IMR-90 (cell line): ENCODE measurements around the gene COL19A1.

Experiments
- CEBPB ChIP-seq: IDR thresholded peaks from 2 replicates; pipeline ENCODE4 v1.6.1; 2012; ENCODE audit warnings: low read depth, low read length, improper control_type of control experiment
- CHD1 ChIP-seq: IDR thresholded peaks from 2 replicates; pipeline ENCODE4 v1.6.1; 2012; ENCODE audit warnings: low read depth, low read length, improper control_type of control experiment
- CTCF ChIP-seq: conservative IDR thresholded peaks from 2 replicates; pipeline ENCODE4 v1.5.1; 2012; ENCODE audit warnings: mild to moderate bottlenecking, low read depth, low read length, improper control_type of control experiment

DNA sequence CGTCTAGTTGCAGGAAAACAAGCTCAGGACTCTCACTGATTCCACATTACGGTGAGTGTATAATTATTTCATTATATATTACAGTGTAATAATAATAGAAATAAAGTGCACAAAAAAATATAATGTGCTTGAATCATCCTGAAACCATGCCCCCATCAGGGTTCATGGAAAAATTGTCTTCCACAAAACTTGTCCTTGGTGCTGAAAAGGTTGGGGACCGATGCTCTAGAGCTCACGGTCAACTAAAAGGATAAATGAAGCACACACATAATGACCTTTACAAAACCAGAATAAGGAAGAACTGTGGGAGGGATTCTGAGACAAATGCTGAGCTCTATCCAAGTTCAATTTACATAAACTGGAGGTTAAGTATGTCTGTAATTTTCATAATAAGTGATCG, 194.3 kb downstream of the COL19A1 start:
- TF ChIP-seq CTCF (no peak), CEBPB (no peak), CHD1 (no peak)
